GM21717 (cell line): ENCODE results near the gene GTPBP6.
"Not testable (repeated sequence)": the region's sequence is repeated elsewhere in the genome, so short reads cannot be mapped to it uniquely, and the experiment has no call there.

ENCODE experiments used
- ATAC-seq: cut with Tn5 transposase; IDR thresholded peaks from one replicate; pipeline ENCODE4 v1.9.1; 2021; ENCODE audit warnings: mild to moderate bottlenecking, moderate library complexity; ENCODE audit not compliant: unreplicated experiment

GTPBP6 gene

DNA sequence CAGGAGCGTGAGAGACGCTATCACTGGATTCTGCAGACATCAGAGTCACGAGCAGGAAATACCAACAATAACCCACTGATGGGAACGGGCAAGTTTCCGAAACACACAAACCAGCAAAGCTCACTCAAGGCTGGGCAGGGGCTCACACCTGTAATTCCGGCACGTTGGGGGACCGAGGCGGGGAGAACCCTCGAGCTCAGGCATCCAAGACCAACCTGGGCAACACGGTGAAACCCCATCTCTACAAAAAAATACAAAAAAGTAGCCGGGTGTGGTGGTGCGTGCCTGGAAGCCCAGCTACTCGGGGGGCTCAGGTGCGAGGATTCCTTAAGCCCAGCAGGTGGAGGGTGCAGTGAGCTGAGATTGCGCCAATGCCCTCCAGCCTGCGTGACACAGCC is 17.2 kb upstream of the GTPBP6 start:
- ATAC-seq, result no peak

DNA sequence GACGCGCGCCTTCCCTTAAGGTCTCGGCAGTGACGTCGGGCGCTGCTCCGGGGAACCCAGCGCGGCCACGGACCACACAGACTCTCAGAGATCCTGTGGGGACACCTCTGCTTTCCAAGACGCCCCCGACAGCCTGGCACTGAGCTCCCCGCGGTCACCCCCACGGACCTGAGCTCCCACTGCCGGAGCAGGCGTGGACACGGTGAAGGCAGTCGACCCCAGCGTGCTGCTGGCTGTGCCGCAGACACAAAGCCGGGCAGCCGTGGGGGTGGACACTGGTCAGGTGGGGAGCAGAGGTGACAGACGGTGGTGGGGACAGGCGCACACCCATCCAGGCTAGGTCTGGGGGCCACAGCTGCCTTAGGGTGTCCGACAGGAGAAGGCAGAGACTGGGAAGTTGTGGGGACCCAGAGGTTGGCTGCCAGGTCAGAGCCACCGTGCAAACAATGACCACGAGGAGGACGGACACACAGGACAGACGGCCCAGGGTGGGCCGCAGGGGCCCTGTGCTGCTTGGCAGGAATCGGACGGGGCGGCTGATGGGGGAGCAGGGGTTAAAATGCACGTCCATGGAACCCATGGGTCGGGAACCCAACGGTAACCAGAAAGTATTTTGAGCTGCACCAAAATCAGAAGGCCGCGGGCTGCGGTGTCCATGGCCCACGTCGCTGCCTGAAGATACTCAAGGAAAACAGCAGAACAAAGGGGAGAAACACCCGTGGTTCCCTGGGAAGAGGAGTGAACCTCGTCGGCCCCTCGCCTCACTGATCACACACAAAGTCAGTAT is 16.6 kb upstream of the GTPBP6 start:
- ATAC-seq, result no peak

DNA sequence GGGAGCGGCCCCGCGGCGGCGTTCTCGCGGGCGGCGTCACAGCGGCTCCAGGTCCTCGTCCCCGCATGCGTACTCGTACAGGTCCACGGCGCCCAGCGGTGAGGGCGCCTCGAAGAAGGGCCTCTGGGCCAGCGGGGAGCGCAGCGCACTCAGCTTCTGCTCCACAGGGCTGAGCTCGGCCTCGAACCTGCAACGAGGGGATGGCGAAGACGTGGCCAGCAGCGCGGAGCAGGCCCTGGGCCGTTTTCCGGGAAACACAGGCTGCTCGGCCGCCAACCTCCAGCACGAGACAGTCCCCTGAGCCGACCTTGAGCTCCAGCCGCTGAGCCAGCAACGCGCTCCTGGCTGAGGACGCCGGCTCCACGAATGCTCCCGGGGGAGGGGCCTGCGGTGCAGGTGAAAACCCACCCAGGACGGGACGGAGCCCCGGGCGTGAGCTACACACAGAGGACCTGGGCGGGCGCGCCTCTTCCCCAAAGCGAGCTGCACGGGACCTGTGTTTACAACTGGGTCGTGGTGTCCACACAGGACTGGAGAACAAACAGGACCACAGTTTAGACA is 15.8 kb upstream of the GTPBP6 start:
- no peak for ATAC-seq

DNA sequence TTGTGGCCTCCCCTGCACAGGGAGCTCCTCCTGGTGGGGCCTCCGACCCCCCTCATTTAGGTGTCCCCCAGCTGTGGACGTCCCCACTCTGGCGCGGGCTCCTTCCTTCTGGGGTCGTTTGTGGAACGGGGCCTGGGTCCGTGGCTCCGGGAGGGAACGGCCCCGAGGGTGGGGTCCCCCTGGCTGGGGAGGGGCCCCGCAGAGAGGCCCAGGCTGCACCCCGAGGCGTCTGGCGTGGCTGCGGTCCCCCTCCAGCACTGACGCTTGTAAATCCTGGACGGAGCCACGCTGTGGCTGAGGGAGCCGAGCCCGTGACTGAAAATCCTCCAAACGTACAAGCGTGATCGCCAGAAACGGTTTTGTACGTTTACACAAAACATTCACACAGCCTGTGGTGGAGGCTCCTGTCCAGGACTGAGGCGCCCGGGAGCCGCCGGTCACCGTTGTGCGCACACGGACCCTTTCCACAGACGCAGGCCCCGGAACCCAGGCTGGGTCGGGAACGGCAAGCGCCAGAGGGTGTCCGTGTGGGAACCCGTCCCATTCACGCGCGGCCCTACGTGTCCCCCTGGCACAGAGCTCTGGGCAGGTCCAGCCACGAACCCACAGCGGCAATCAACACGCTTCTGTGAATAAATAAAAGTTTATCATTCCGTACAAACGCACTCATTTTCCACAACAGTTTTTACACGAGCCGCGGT is 15.2 kb upstream of the GTPBP6 start:
- ATAC-seq, result no peak

DNA sequence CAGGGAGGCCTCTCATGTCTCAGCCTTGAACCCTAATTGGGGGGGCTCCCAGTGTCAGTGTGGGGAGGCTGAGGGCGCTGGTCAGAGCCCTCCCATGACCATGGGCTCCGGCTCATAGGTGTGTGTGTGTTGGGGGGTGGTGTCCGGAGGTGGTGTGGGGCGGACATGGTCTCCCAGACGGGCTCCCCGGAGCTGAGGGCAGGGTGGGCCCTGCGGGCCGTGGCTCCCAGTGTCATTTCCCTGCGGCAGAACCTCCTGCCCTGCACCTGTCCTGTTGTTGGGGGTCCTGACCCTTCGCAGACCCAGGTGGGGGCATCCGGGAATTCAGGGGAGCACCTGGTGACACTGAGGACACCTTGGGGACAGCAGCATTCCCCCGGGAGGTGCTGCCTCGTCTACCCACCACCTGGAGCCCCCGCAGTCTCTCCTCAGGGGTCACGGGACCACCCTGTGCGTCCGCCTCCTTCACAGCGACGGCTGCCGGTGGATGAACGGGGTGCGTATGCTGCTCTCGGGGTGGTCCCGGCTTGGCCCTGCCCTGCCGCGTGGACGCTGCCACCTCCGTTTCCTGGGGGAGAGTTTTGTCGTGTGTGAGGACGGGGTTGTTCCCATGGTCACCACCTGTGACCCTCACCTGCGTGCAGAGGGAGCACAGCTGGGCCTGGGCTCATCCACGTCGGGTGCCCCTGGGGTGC is 14.5 kb upstream of the GTPBP6 start:
- no peak for ATAC-seq

DNA sequence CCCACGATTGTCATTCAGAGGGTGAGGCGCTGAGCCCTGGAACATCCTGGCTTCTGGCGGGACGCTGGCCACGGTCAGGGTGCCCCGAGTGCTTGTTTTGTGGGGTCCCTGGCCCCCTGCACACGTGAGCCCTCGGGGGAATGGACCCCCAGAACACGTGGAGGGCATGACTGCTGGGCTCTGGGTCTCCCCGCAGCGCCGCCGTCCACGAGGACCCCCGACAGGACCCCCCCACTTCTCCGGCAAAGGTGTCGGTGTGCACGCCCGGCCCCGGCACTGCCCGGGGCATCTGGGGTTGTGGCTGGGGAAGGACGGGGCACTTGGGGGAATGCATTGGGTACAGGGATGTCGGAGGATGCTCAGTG is 13.9 kb upstream of the GTPBP6 start:
- ATAC-seq, result no peak

DNA sequence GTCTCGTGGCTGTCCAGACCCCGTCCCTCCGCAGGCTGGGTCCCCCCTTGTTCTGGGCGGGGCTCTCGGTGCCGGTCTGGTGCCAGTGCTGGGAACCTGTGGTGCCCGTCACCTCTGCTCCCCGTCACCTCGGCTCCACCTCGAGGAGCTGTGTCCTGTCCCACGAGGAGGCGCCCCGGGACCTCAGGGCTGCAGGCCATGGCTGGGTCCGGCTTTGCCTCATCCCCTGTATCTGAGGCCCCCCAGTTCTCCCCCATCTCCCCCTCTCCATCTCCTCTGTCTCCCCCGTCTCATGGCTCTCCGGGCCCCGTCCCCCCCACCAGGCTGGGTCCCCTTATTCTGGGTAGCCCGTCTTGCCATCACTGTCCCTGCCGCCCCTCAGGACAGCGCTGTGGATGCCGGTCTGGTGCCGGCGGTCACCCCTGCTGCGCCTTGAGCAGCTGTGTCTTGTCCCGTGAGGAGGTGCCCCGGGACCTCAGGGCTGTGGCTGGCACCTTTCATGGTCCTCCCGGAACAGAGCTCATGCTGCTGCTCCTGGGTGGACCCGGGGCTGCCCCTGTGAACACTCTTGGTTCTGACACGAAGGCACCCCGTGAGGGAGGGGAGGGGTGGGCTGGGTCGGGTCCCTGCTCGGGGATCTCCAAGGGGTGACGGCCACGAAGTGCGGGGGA is 13.4 kb upstream of the GTPBP6 start:
- no peak for ATAC-seq

DNA sequence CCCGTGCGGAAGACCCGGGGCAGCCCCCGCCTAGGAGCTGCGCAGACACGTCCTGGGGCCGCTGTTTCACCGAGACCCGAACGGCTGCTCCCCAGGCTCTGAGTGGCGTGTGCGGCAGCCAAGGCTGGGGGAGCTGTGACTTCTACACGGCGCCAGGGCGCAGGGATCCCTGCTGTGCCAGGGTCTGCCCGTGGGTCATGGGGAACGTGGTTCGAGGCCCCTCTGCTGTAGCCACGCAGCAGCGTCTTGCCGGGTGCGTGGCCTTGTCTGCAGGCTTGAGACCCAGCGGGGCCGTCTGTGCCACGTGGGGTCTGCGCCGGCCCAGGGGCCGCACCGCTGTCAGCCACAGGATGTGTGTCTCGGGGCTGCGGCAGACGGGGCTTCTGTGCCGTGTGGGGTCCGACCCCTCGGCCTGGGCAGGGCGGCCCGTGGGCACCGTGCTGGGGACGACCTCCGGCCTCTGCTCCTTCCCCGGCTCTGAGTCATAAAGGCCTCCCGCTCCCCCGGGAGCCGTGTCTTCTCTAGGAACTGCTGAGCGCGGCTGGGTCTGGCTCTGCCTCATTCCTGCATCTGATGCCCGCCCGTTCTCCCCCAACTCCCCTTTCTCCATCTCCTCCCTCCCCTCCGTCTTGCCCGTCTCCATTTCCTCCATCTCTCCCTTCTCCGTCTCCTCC is 12.7 kb upstream of the GTPBP6 start:
- no peak for ATAC-seq

DNA sequence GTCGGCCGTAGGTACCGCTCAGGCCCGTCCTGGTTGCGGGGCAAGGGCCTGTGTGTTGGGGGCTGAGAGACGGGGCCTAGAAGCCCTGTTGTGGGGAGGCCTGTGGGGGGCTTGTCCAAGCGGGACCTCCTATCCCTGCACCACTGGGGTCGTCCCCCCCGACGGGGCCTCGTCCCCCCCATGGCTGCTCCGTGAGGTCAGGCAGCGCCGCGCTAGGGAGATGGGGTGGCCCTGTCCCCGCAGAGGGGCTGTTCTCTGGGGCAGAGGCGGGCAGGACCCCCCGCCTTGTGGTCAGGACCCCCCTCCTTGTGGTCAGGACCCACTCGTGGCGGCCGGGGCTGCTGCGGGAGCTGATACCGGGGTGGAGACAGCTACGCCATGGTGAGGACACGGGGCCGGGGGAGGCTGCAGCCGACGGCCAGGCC is 12.1 kb upstream of the GTPBP6 start:
- ATAC-seq, result no peak

DNA sequence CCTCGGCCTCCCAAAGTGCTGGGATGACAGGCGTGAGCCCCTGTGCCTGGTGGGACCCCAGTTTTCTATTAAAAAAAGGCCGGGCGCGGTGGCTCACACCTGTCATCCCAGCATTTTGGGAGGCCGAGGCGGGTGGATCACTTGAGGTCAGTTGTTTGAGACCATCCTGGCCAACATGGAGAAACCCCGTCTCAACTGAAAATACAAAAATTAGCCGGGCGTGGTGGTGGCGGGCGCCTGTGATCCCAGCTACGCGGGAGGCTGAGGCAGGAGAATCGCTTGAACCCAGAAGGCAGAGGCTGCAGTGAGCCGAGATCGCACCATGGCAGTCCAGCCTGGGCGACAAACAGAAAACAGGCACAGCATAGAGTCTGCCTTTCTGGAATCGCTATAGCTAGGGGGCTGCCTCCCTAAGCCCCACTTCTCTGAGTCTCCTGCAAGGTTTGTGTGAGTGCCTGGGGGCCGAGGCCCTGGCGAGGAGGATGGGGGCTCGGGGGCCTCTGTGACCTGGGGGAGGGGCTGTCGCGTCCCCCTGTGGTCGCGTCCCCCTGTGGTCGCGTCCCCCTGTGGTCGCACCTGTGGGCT is 11.6 kb upstream of the GTPBP6 start:
- not testable (repeated sequence) for ATAC-seq

DNA sequence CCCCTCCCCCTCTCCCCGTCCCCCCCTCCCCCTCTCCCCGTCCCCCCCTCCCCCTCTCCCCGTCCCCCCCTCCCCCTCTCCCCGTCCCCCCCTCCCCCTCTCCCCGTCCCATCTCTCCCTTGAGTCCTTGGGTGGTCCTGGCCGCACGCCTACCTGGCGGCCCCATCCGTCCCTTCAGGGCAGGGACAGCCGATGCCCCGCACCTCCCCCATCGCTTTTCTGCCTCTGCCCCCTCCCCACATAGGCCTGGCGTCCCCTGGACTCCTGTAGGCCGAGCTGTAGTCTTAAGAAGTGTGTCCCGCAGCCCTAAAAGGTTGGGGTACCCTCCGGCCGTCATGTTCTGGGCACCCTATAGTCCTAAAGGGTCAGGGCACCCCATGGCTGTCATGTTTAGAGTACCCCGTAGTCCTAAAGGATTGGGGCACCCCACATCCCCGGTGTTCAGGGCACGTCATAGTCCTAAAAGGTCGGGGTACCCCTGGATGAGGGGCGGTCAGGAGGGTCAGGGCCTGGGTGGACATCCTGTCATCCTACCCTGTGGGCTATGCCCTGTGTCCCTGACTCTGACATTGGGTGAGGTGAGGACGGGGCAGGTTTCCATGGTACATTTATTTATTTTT is 10.8 kb upstream of the GTPBP6 start:
- ATAC-seq, result no peak

DNA sequence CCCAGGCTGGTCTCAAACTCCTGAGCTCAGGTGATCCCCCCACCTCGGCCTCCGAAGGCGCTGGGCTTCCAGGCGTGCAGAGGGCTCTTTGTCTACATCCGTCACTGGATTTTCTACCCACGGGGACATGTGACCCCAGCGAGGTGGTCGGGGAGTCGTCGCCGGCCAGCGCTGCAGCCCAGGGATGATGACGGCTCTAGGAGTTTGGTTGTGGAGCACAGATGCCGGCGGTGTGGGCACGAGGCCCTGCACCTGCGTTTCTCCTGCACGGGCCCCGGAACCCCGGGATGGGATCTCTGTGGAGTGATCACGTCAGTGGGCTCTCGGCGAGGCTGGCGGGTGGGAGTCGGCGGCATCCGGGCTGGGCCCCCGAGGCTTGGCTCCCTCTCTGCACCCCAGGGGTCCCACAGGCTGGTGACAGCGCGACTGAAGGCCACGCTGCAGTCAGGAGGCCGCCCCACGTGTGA is 9.1 kb upstream of the GTPBP6 start:
- ATAC-seq, result no peak

DNA sequence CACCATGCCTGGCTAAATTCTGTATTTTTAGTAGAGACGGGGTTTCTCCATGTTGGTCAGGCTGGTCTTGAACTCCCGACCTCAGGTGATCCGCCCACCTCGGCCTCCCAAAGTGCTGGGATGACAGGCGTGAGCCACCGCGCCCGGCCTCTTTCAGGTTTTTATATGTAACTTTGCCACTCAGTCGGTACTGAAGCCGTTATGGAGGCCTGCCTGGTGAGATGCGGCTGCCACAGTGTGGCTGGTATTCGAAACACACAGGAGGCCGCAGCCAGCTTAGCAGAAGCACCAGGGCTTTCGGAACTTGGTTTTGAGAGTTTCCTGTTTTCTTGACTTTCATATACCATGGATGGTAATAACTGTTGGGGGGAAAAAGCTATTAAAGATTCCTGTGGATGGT is 6.1 kb upstream of the GTPBP6 start:
- ATAC-seq, result not testable (repeated sequence)

DNA sequence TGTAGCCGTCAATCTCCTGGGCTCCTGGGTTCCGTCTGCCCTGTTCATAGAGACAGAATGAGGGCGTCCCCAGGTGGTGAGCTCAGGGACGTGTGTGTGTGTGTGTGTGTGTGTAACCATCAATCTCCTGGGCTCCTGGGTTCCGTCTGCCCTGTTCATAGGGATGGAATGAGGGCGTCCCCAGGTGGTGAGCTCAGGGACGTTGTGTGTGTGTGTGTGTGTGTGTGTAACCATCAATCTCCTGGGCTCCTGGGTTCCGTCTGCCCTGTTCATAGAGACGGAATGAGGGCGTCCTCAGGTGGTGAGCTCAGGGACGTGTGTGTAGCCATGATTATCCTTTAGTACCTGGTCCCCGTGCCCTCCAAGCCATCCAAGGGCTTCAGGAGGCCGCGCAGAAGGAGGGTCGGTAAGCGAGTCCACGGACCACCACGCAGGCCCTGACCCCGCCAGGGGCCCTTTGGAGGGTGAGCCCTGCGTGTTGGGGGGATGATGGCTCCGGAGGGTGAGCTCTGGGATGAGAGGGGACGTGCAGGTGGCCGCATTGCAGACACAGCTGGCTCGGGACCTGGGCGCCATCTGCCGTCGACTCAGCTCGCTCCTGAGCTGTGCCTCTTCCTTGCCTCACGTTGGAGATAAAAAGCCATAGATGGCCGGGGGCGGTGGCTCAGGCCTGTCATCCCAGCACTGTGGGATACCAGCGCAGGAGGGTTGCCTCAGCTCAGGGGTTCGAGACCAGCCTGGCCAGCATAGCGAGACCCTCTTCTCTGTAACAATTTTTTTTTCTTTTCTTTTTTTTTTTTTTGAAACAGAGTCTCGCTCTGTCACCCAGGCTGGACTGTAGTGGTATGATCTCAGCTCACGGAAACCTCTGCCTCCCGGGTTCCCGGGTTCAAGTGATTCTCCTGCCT is 5.4 kb upstream of the GTPBP6 start:
- no peak for ATAC-seq

DNA sequence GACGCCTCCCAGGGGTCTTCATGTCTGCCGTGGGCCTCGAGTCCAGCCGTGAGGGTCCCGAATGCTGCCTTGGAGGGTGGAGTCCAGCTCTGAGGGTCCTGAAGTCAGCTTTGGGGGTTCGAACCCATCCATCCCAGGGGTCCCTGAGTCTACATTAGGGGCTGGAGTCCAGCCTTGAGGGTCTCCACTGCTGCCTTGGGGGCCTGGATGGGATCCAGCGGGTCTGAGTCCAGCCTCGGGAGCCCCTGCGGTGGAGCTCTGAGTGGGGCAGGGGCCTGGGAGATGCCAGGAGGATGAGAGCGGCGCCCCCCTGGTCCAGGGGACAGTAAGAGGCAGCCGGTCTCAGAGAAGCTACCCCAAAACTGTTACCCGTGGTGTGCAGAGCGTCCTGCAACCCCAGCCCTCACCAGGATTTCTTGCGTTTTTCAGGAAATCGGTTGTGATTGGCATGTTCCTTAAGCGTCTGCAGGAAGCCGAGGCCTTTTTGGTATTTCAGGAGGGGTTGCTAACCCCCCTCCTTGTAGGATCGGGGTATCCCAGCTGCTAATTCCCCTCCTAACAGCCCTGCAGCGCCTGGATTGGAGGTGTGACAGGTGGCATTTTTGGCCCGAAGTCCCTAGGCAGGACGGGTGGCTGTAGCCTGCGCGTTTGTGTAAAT is 1.7 kb upstream of the GTPBP6 start:
- ATAC-seq, result no peak

DNA sequence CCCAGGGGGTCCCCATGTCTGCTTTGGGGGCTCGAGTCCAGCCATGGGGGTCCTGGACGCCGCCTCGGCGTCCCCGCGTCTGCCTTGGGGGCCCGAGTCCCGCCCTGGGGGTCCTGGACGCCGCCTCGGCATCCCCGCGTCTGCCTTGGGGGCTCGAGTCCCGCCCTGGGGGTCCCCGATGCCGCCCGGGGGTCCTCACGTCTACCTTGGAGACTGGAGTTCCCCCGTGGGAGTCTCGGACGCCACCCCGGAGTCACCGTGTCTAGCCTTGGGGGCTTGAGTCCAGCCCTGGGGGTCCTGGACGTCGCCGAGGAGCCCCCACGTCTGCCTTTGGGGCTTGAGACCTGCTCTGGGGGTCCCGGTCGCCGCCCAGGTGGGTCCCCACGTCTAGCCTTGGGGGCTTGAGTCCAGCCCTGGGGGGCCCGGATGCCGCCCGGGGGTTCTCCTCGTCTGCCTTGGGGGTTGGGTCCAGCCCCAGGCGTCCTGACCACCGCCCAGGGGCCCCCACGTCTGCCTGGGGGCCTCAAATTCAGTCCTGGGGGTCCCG is 1.1 kb upstream of the GTPBP6 start:
- ATAC-seq, result no peak

DNA sequence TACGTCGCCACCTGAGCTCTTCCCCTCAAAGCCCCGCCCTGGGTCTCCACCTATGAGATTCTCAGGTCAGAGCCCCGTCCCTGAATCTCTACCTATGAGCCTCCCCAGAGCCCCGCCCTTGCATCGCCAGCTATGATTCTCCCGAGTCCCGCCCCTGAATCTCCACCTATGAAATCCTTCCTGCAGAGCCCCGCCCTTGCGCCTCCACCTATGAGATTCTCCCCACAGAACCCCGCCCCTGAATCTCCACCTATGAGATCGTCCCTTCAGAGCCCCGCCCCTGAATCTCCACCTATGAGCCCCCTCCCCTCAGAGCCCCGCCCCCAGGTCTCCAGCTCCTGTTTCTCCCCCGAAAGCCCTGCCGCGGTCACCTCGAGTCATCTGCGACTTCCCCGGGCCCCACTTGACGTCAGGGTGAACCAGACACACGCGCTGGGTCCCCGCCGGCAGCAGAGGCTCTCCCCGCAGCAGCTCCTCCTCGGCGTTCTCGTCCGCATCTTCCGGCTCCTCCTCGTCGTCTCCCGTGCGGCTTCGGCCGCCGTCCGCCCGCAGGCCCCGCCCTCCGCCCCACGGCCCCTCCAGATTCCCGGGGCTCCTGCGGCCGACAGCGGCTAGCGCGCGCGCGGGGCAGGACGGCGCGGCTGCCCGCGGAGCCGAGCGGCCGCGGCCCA is 393 bp downstream of the GTPBP6 start:
- ATAC-seq, result peak; percentile 69
